OCI-LY1 (cell line): ENCODE results near the gene NEXN.

Experiments used
- CTCF ChIP-seq: fragments of 200-600 bp; sonication (generic), shearing (Covaris generic); IDR thresholded peaks from 2 replicates; pipeline ENCODE4 v1.5.1; 2017; ENCODE audit warnings: mild to moderate bottlenecking, antibody characterized with exemption, low read length, moderate library complexity, mixed read lengths
- EZH2 ChIP-seq: fragments of 200-600 bp; sonication (generic), shearing (Covaris generic); IDR thresholded peaks from 2 replicates; pipeline ENCODE4 v1.8.0; 2017; ENCODE audit warnings: borderline replicate concordance, mixed run types, mild to moderate bottlenecking, antibody characterized with exemption, low read length, moderate library complexity, mixed read lengths

GRCh38 chr1:77905603-77906002 is 17.2 kb downstream of the NEXN start:
- TF ChIP-seq CTCF (no peak), EZH2 (no peak)
